NCI-H187 treated with DMSO at 0.1 percent for 48 hours (cell line): ENCODE data around the gene CGREF1.
"Not testable (repeated sequence)": the region's sequence is repeated elsewhere in the genome, so short reads cannot be mapped to it uniquely, and the experiment has no call there.

Source experiments
- DNase-seq: peaks from one replicate; lab custom pipeline; 2025; lab: John Stamatoyannopoulos, UW

The CGREF1 gene

DNA sequence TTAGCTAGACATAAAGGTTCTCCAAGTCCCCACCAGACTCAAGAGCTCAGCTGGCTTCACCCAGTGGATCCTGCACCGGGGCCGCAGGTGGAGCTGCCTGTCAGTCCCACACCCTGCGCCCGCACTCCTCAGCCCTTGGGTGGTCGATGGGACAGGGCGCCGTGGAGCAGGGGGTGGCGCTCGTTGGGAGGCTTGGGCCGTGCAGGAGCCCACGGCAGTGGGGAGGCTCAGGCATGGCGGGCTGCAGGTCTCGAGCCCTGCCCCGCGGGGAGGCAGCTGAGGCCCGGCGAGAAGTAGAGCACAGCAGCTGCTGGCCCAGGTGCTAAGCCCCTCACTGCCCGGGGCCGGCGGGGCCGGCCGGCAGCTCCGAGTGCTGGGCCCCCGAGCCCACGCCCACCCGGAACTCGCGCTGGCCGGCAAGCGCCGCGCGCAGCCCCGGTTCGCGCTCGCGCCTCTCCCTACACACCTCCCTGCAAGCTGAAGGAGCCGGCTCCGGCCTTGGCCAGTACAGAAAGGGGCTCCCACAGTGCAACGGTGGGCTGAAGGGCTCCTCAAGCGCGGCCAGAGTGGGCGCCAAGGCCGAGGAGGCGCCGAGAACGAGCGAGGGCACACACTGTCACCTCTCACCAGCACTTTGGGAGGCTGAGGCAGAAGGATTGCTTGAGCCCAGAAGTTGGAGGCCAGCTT, 7.4 kb downstream of the CGREF1 start:
- not testable (repeated sequence) for DNase-seq

DNA sequence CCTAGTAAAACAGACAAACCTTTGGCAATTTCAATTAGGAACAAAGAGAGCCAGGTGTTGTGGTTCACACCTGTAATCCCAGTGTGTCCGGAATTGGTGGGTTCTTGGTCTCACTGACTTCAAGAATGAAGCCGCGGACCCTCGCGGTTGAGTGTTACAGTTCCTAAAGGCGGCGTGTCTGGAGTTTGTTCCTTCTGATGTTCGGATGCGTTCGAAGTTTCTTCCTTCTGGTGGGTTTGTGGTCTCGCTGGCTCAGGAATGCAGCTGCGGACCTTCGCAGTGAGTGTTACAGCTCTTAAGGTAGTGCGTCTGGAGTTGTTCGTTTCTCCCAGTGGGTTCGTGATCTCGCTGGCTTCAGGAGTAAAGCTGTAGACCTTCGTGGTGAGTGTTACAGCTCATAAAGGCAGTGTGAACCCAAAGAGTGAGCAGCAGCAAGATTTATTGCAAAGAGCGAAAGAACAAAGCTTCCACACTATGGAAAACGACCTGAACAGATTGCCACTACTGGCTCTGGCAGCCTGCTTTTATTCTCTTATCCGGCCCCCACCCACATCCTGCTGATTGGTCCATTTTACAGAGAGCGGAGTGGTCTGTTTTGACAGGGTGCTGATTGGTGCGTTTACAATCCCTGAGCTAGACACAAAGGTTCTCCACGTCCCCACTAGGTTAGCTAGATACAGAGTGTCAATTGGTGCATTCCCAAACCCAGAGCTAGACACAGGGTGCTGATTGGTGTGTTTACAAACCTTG, 8.2 kb downstream of the CGREF1 start:
- DNase-seq, result not testable (repeated sequence)

GRCh38 chr2:27109083-27109482, 9.8 kb downstream of the CGREF1 start:
- DNase-seq, result no peak

GRCh38 chr2:27108221-27108620, 10.7 kb downstream of the CGREF1 start:
- DNase-seq, result no peak

DNA sequence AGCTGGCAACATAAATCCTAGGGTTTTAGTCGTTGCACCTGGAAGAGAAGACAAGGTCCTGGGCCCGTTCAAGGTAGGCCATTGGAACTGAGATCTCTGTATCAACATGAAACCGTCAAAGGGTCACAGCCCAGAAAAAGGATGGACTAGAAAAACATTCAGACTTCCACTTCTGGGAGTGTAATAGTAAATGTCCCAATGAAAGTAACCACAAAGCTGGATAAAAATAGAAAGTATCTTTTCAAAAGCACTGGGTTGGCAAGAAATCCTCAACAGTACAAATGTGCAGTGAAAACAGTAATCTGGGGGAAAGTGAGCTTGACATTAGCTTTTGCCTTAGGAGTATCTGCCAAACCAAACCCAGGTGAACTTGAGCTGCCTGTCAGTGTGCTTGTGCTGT, 12.9 kb downstream of the CGREF1 start:
- DNase-seq, result no peak

DNA sequence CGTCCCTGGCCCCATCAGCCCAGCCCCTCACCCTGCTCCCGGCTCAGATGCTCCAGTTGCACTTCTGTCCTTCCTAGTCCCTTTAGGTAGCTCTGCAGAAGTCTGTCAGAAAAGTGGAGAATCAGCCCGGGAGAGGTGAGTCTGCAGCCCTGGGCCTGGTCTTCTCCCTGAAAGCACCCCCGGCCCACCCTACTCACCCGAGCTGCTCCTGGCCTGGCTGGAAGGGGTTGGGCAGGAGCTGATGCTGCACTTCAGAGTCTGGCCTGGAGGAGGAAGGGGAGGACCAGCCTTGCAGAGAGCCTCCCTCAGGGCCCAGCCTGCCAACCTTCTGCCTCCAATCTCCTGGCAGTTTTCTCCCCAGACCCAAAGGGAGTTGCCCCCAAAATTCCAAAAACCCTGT, 16.6 kb downstream of the CGREF1 start:
- DNase-seq, result no peak

- no peak for DNase-seq
Measured at GRCh38 chr2:27100036-27100435, 18.9 kb downstream of the CGREF1 start.

DNA sequence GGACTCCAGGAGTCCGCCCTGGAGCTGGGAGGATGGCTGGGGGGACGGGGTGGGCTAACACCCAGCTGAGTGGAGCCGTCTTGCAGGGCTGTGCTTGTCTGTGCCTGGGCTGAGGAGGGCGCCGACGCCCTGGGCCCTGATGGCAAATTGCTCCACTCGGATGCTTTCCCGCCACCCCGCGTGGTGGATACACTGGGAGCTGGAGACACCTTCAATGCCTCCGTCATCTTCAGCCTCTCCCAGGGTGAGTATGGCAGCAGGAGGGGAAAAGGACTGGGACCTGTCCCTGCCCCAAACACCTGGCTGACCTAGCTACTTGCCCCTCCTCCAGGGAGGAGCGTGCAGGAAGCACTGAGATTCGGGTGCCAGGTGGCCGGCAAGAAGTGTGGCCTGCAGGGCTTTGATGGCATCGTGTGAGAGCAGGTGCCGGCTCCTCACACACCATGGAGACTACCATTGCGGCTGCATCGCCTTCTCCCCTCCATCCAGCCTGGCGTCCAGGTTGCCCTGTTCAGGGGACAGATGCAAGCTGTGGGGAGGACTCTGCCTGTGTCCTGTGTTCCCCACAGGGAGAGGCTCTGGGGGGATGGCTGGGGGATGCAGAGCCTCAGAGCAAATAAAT, 19.5 kb downstream of the CGREF1 start:
- no peak for DNase-seq

- no peak for DNase-seq
Measured at GRCh38 chr2:27097341-27097740, 21.6 kb downstream of the CGREF1 start.

DNA sequence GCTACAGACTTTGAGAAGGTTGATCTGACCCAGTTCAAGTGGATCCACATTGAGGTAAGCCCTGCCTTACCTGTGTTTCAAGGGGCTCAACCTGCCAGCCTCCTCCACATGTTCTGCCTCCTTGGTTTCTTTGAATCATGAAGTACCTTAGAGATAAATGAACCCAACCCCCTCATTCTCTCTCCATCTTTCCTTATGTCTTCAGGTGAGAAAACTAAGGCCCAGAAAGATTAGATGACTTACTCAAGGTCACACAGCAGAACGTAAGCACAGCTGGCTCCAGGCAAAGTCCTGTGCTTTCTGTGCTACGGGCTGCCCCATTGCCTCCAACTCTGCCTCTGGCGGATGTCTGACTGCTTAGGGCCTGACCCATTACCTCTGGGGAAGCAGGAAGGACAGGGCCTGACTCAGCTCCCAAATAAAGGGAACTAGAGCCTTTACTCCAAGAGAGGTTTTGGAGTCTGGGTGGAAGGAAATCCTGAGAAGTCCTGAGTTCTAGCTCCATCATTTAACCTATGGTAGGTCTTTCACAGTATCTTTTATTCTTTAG, 22.1 kb downstream of the CGREF1 start:
- DNase-seq, result no peak

DNA sequence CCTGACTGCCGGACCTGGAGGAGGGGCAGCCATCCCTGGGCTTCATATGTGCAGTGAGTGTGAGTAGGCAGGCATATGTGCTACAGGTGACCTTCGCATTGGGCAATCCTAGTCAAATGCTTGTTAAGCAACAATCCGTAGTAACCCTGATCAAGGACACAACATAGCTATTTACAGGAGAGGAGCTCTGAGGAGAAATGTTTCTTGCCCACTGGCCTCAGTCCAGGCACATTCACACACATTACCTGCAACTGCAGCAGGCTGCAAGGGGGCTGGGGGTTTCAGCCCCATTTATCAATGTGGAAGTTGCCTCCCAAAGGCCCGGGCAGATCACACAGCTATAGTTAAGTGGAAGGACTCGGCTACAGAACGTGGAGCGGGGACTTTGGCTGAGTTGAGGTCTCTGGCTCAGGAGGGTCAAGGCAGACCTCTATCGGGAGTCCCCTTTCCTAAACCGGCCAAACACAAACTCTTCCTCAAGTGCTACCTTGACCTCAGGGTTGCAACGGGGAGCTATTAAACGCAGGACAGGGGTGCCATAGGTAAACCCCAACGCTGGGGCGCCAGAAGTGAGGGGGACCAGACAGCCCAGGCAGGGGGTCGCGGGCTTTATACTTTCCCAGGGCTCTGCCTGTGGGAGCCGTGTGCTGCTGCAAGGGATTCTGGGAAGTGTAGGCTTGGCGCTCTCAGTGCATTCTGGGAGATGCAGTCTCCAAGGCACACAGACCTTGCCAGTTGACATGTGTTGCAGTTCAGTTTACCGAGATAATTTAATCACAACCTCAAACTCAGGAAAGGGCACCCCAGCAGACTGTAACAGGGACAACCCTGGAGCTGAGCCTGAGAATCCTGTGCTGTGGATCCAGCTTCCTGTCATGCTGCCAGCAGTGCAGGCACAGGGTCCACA, 22.9 kb downstream of the CGREF1 start:
- no peak for DNase-seq

DNA sequence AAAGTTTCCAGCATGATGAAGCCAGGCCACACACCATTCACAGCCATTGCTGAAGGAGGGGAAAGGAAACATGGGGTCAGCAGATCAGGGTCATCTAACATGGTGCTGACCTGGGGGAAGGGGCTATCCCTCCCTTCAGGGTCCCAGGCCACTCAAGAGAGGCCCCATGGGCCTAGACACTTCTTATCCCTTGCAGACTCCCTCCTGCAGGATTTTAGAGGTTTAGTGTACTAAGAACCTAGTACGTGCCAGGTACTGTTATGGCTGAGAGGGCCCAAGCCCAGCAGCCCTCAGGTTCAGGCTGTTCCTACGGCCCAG, 23.5 kb downstream of the CGREF1 start:
- no peak for DNase-seq

GRCh38 chr2:27094353-27094984, 24.5 kb downstream of the CGREF1 start:
- no peak for DNase-seq

DNA sequence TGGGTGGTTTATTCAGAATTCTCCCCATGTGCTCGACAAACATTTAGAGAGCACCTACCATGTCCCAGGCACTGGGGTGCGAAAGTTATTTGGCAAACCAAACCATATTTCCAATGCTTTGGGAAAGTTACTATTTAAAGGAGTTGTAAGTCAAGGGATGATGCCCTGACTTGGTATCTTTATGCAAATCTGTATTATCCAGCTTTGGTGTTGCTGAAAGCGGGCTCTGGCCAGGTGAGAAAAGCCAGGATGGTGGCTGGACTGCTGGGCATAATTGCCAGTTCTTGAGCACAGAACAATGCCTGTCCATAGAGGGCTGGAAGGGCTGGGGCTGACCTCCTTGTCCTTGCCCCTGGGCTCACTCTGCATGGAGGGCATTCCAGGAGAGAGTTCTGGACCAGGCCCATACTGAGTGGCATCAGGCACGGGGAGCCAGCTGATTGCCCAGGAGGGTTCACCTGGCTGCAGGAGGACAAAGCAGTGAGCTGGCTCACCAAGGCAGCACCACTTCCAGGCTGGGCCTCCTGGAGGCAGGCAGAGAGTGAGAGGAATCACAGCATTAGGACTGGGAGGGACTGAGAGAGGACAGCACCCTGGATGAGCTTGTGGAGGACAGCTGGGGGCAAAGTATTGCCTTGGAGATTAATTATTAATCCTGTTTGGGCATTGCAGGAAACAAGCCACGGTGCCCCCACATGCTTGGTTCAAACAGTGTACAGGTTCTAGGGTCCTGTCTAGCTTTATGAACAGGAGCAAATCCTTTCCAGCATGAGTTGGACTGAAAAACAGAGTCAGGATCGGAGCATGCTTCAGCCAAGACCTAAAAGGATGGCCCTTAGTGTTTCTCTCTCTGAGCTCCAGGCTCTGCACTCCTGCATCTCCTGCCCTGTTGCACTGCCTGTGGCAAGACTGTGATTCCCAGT, 25.2 kb downstream of the CGREF1 start:
- no peak for DNase-seq

DNA sequence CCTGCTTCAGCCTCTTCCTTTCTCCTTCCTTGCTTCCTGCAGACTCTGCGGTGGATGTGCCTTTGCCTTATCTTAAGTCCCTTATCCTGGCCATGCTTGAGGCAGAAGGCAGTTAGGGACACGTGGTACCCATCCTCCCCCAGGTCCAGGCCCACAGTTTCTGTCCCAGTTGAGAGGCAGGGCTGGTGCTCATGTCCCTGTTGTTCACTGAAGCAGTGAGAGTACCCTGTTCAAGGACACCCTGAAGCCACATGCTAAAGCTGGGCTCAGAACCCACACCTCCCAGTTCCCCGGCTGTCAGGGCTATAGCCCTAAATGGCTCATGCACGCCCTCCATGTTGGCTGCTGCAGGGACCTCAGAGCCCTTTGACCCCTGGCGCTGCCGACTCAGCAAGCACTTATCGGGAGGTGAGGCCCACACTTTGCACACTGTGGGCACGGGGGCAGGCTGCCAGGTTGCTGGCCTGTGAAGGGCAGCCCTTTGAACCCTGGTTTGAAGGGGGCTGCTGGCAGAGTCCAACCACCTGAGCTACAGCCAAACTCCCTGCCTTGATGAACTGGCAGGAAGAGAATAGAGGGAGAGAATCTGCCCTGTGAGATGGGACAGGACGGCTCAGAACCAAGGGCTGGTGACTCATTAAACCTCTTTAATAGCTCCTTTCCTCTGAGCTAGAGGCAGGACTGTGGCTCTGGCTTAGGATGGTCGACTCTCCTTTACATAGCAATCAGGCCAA, 26.1 kb downstream of the CGREF1 start:
- DNase-seq, result no peak

GRCh38 chr2:27091746-27092695, 26.9 kb downstream of the CGREF1 start:
- no peak for DNase-seq

DNA sequence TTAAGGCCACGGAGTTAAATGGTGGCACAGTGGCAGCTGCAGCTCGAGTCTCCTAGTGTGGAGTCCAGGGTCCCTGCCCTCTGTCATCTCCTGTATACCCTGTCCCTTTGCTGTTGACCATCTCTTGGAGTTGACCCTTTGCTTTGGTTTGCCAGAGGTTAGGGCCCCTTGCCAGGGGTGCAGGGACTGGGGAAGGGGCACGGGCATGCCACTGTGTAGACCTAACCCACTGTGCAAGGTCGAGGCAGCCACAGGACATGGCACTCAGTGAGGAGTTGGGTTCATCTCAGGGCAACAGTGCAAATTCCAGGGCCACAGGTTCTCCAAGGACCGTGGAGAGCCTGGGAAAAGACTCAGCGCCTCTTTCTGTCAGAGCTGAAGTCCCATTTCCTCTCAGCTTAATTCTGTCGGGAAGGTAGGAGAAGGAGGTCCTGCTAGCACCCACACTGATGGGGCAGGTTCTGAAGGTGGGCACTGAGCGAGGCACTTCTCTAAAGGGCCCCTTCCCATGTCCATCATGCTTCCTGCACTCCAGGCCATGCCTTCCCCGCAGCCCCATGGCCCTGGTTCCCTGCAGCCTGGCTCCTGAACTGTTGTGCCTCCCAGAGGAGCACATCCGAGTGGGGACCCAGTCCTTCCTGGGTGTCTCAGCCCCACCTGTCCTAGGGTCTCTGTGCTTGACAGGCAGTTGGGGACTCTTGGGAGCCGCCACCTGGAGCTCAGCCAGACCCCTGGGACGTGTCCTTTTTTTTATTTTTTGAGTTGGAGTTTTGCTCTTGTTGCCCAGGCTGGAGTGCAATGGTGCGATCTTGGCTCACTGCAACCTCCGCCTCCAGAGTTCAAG, 29.6 kb downstream of the CGREF1 start:
- DNase-seq, result no peak

DNA sequence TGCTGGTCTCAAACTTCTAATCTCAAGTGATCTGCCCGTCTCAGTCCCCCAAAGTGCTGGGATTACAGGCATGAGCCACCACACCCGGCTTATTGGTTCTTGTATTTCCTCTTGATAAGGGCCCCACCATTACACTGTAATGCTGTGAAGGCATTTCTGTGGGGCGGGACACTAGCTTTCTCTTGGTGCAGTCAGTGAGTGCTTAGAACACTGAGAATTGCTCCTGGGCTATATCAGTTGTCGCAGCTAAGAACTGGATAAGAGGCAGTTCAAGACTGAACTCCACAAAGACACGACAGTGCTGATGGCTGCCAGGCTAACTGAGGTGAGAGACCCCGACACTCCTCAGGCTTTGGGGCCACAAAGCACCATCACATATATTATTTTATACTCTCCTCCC, 30.3 kb downstream of the CGREF1 start:
- DNase-seq, result no peak
